H1 (cell line): ENCODE results near the gene MPRIP. TPM values are rescaled to one million over a fixed set of nuclear protein-coding genes. Genes with fewer than 3 reads are reported as not detected.

Experiments
- CTCF ChIA-PET: fragments of 300-600 bp; sonication (Branson Sonifier 250); formaldehyde crosslinking; loops from one replicate; lab custom pipeline; 2021; ENCODE audit not compliant: partially characterized antibody; lab: Charles Lee
- POLR2A ChIA-PET: fragments of 300-600 bp; sonication (Branson Sonifier 250); formaldehyde crosslinking; loops from one replicate; lab custom pipeline; 2021; ENCODE audit warnings: inconsistent platforms; ENCODE audit not compliant: partially characterized antibody; lab: Charles Lee
- DNase-seq, 2 experiments: peaks; one replicate each; pipeline versions ENCODE4 v3.0.0 to v3.0.0-alpha.2; 2010 to 2022; ENCODE audit warnings: low spot score in 2 of 2, low read depth in 1 of 2, mixed read lengths in 1 of 2
- FAIRE-seq: peaks from 2 replicates; lab custom pipeline; 2011; peaks lifted over from hg19 to GRCh38; lab: Jason Lieb, UNC
- H2AFZ ChIP-seq: 2 replicates; pipeline ENCODE4 v1.8.1; 2012; ENCODE audit warnings: low read length, inconsistent platforms
- H2AK5ac ChIP-seq: 2 replicates; pipeline ENCODE4 v1.6.1; 2013; ENCODE audit warnings: low read depth, low read length
- H2BK120ac ChIP-seq: replicated peaks from 2 replicates; pipeline ENCODE3; 2013; ENCODE audit warnings: low read depth, low read length, inconsistent platforms
- H2BK12ac ChIP-seq: 2 replicates; pipeline ENCODE4 v1.6.1; 2013; ENCODE audit warnings: low read depth, low read length
- H2BK15ac ChIP-seq: 2 replicates; pipeline ENCODE4 v1.6.1; 2013; ENCODE audit warnings: low read length
- H2BK20ac ChIP-seq: 2 replicates; pipeline ENCODE4 v1.6.1; 2013; ENCODE audit warnings: low read length
- H2BK5ac ChIP-seq: 2 replicates; pipeline ENCODE4 v1.6.1; 2013; ENCODE audit warnings: low read depth, low read length
- H3K14ac ChIP-seq: 2 replicates; pipeline ENCODE4 v1.6.1; 2013; ENCODE audit warnings: inconsistent platforms; ENCODE audit not compliant: insufficient read length
- H3K18ac ChIP-seq: 2 replicates; pipeline ENCODE4 v1.6.1; 2013; ENCODE audit warnings: low read length; ENCODE audit errors: extremely low read depth
- H3K23ac ChIP-seq: 2 replicates; pipeline ENCODE4 v1.6.1; 2013; ENCODE audit warnings: inconsistent platforms; ENCODE audit not compliant: insufficient read length
- H3K23me2 ChIP-seq: 2 replicates; pipeline ENCODE4 v1.6.1; 2013; ENCODE audit warnings: low read depth, low read length
- H3K27ac ChIP-seq: 2 replicates; pipeline ENCODE4 v1.6.1; 2011; ENCODE audit warnings: low read depth, low read length, inconsistent platforms
- H3K27me3 ChIP-seq, 4 experiments: replicated peaks in 1 of 4; 1 replicate in 1 of 4; 2 replicates in 3 of 4; pipeline versions ENCODE4 v1.6.1 to v1.8.1; 2011 to 2013; ENCODE audit warnings: low read length in 3 of 4, mild to moderate bottlenecking in 3 of 4, inconsistent platforms in 2 of 4, mixed read lengths in 2 of 4, moderate library complexity in 1 of 4; ENCODE audit not compliant: control insufficient read depth in 3 of 4, insufficient read depth in 3 of 4; ENCODE audit errors: extremely low read depth in 1 of 4
- H3K36me3 ChIP-seq, 4 experiments: 2 replicates each; pipeline versions ENCODE4 v1.6.1 to v1.8.1; 2011 to 2013; ENCODE audit warnings: mild to moderate bottlenecking in 4 of 4, low read length in 3 of 4, moderate library complexity in 2 of 4, control low read depth in 1 of 4, inconsistent platforms in 1 of 4; ENCODE audit not compliant: insufficient read depth in 4 of 4, control insufficient read depth in 2 of 4
- H3K4ac ChIP-seq: replicated peaks from 2 replicates; pipeline ENCODE3; 2013; ENCODE audit warnings: low read length, low read depth, mixed read lengths, inconsistent platforms; ENCODE audit not compliant: insufficient read length
- H3K4me1 ChIP-seq, 4 experiments: replicated peaks in 1 of 4; 1 replicate in 1 of 4; 2 replicates in 3 of 4; pipeline versions ENCODE4 v1.6.1 to v1.8.1; 2011 to 2013; ENCODE audit warnings: low read length in 3 of 4, inconsistent platforms in 2 of 4, mixed read lengths in 1 of 4; ENCODE audit not compliant: insufficient read depth in 4 of 4, control insufficient read depth in 3 of 4
- H3K4me2 ChIP-seq, 2 experiments: 2 replicates each; pipeline versions ENCODE4 v1.6.1 to v1.8.1; 2011 to 2013; ENCODE audit warnings: low read depth in 2 of 2, low read length in 2 of 2, control low read depth in 1 of 2, inconsistent platforms in 1 of 2, mild to moderate bottlenecking in 1 of 2; ENCODE audit not compliant: insufficient read depth in 1 of 2
- H3K4me3 ChIP-seq, 4 experiments: fragments of 200-600, 300-600 bp in 1 of 4; sonication (generic), shearing (Covaris generic), sonication (Bioruptor Twin) in 1 of 4; 2 replicates each; pipeline versions ENCODE4 v1.5.1 to v1.8.1; 2011 to 2016; ENCODE audit warnings: low read length in 4 of 4, low read depth in 3 of 4, control low read depth in 2 of 4, inconsistent platforms in 2 of 4, mild to moderate bottlenecking in 2 of 4, mixed read lengths in 1 of 4, moderate library complexity in 1 of 4; ENCODE audit not compliant: insufficient read depth in 2 of 4; ENCODE audit errors: extremely low read depth in 1 of 4
- H3K56ac ChIP-seq: replicated peaks from 2 replicates; pipeline ENCODE3; 2013; ENCODE audit warnings: low read depth, mild to moderate bottlenecking, mixed read lengths, low read length, inconsistent platforms; ENCODE audit not compliant: insufficient read length
- H3K79me1 ChIP-seq: 2 replicates; pipeline ENCODE4 v1.6.1; 2013; ENCODE audit warnings: low read depth, low read length, control low read depth
- H3K79me2 ChIP-seq, 2 experiments: 2 replicates each; pipeline versions ENCODE4 v1.6.1 to v1.8.1; 2012 to 2013; ENCODE audit warnings: low read length in 2 of 2, mild to moderate bottlenecking in 2 of 2, inconsistent platforms in 1 of 2; ENCODE audit not compliant: insufficient read depth in 2 of 2, control insufficient read depth in 1 of 2
- H3K9ac ChIP-seq, 4 experiments: replicated peaks in 1 of 4; 1 replicate in 1 of 4; 2 replicates in 3 of 4; pipeline versions ENCODE4 v1.6.1 to v1.8.1; 2011 to 2013; ENCODE audit warnings: low read depth in 3 of 4, low read length in 3 of 4, control low read depth in 2 of 4, mild to moderate bottlenecking in 2 of 4, moderate library complexity in 2 of 4, inconsistent platforms in 1 of 4; ENCODE audit errors: extremely low read depth in 1 of 4
- H3K9me3 ChIP-seq, 2 experiments: 2 replicates each; pipeline versions ENCODE4 v1.6.1 to v1.8.1; 2012 to 2013; ENCODE audit warnings: mild to moderate bottlenecking in 2 of 2, moderate library complexity in 2 of 2, control low read depth in 1 of 2, inconsistent platforms in 1 of 2, low read depth in 1 of 2, low read length in 1 of 2, mixed read lengths in 1 of 2; ENCODE audit not compliant: insufficient read depth in 2 of 2
- H4K20me1 ChIP-seq, 2 experiments: replicated peaks in 1 of 2; 2 replicates each; pipeline versions ENCODE3 to v1.8.1; 2011 to 2013; ENCODE audit warnings: inconsistent platforms in 2 of 2, low read length in 2 of 2, mild to moderate bottlenecking in 1 of 2; ENCODE audit not compliant: insufficient read depth in 2 of 2, control insufficient read depth in 1 of 2
- H4K5ac ChIP-seq: 2 replicates; pipeline ENCODE4 v1.6.1; 2013; ENCODE audit warnings: low read length, low read depth, mixed read lengths, inconsistent platforms; ENCODE audit not compliant: insufficient read length
- H4K8ac ChIP-seq: 2 replicates; pipeline ENCODE4 v1.8.0; 2013; ENCODE audit warnings: mild to moderate bottlenecking, moderate library complexity, low read length, inconsistent platforms; ENCODE audit not compliant: insufficient read depth; ENCODE audit errors: extremely low read depth
- H4K91ac ChIP-seq: replicated peaks from 2 replicates; pipeline ENCODE3; 2013; ENCODE audit warnings: low read length, mixed read lengths, inconsistent platforms; ENCODE audit not compliant: insufficient read length
- JUN ChIP-seq: IDR thresholded peaks from 2 replicates; pipeline ENCODE4 v1.6.1; 2011; ENCODE audit warnings: low read depth, mild to moderate bottlenecking, improper control_type of control experiment, low read length
- RAD21 ChIP-seq, 2 experiments: IDR thresholded peaks in 1 of 2; conservative IDR thresholded peaks in 1 of 2; 2 replicates each; pipeline ENCODE4 v1.6.1; 2011; ENCODE audit warnings: low read depth in 2 of 2, low read length in 2 of 2, improper control_type of control experiment in 1 of 2, inconsistent platforms in 1 of 2, mild to moderate bottlenecking in 1 of 2, moderate library complexity in 1 of 2
- SRF ChIP-seq: IDR thresholded peaks from 2 replicates; pipeline ENCODE4 v1.6.1; 2011; ENCODE audit warnings: mild to moderate bottlenecking, low read depth, low read length, moderate library complexity
- TAF7 ChIP-seq: optimal IDR thresholded peaks from 2 replicates; pipeline ENCODE3; 2011; ENCODE audit warnings: low read depth, mild to moderate bottlenecking, inconsistent platforms, low read length, moderate library complexity, borderline replicate concordance
- WGBS, 2 experiments: shearing (Covaris generic) in 1 of 2; methylation state at CpG; one replicate each; pipeline versions ENCODE4 v1.1.6 to v1.1.7; 2013 to 2015; ENCODE audit warnings: low lambda C conversion rate in 2 of 2, mixed read lengths in 2 of 2, inconsistent platforms in 1 of 2, low coverage in 1 of 2, missing lambda C conversion rate in 1 of 2; ENCODE audit not compliant: insufficient replicate concordance in 2 of 2, insufficient coverage in 1 of 2, insufficient read length in 1 of 2; ENCODE audit errors: extremely low coverage in 1 of 2, missing lambda C conversion rate in 1 of 2; 5-methylcytosine and 5-hydroxymethylcytosine counted together
- polyA plus RNA-seq, 7 experiments: library from polyadenylated mRNA; depleted of rRNA in 3 of 7; stranded (reverse) in 5 of 7; unstranded in 2 of 7; fragments of >200 nt in 5 of 7; fragments of 200-250 nt in 2 of 7; gene quantifications; 1 replicate in 5 of 7; 2 replicates in 1 of 7; 4 replicates in 1 of 7; pipeline versions ENCODE4 v1.2.1 to v1.2.3, GENCODE V29; 2011 to 2013; ENCODE audit warnings: missing spikeins in 2 of 7, mixed read lengths in 2 of 7
- total RNA-seq: library from RNA; stranded (reverse); fragmentation: NEBNext Ultra II Directional; extraction: Animal tissue kit (Norgen Biotek cat#: 25700); gene quantifications from 2 replicates; pipeline ENCODE4 v1.2.1, GENCODE V29; 2021

The MPRIP gene
- total and polyA plus RNA-seq, 2 of the 8 experiments (the other 6 are each of a cell fraction or from before 2014, with no cell fraction given): 48.6 to 146 TPM

DNA sequence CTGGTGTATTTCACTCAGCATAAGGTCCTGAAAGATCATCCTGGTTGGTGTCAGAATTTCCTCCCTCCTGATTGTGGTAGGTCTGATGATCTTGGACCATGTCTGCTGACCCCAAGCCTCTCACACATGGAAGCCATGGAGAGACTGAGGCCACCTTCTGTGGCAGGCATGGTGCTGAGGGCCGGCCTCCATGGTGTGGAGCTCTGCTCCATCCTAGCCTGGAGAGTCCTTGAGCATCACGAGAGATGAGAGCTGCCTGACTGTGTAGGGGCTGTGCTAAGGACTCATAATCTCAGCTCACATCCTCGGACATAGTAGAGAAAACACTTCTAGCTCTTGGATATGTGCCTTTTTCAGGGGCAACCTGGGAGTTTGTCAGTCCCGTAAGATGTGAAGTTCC is 40.6 kb downstream of the MPRIP start:
- H3K4me2 ChIP-seq: no peak overlapping the region
- H4K20me1 ChIP-seq: peaks cover 4% of the 10 kb centered on the region in 2 experiments
- H3K36me3 ChIP-seq: peaks cover 0 to 8% (median under 1%) of the 10 kb centered on the region in 4 experiments; a peak in 2 of 8 replicates

More for the DNA sequence above, 40.6 kb downstream of the MPRIP start:
- H3K79me2 ChIP-seq: peaks cover 0 to 2% of the 10 kb centered on the region in 2 experiments; a peak in 1 of 4 replicates
- H3K27me3 ChIP-seq: no peaks in the 10 kb centered on the region
- H3K4me1 ChIP-seq: no peaks in the 10 kb centered on the region
- H3K4ac ChIP-seq: no peak overlapping the region
- no peak overlapping the region for H3K23ac ChIP-seq
- H3K9ac ChIP-seq: no peak overlapping the region
- no peak for FAIRE-seq
- no peaks in the 10 kb centered on the region for H3K9me3 ChIP-seq
- H4K8ac ChIP-seq: no peak overlapping the region
- H3K79me1 ChIP-seq: peaks cover 17% of the 10 kb centered on the region
- CTCF ChIA-PET: interaction anchor here (0.8 to 1.5 kb wide), 3 partner anchors 20 to 58 kb away, joined by 3 to 4 read pairs (median 3); no protein-coding TSS in a partner anchor
- H2BK12ac ChIP-seq: no peak overlapping the region
- H3K4me3 ChIP-seq: no peak overlapping the region
- no peak overlapping the region for H3K56ac ChIP-seq
- no peak overlapping the region for H3K14ac ChIP-seq
- H3K27ac ChIP-seq: no peak overlapping the region
- H2AFZ ChIP-seq: no peak overlapping the region
- TF ChIP-seq SRF: no peak
- no peak for TF ChIP-seq TAF7
- TF ChIP-seq JUN: no peak
- no peak for TF ChIP-seq RAD21 (IDR thresholded peaks at IDR 0.05 in 1 of 2, conservative IDR thresholded peaks at IDR 0.05 in 1 of 2; ENCODE audit: low read depth in 2 of 2, low read length in 2 of 2)
- TF ChIP-seq, all 59 proteins: peak for 0
- no peak overlapping the region for H2AK5ac ChIP-seq
- WGBS, 2 experiments: 84% methylated on average over 4 of the region's 4 CpGs; no CpG with 5 or more reads in 1 of the 2 experiments
- H3K23me2 ChIP-seq: no peaks in the 10 kb centered on the region
- H2BK5ac ChIP-seq: no peak overlapping the region
- DNase-seq: no peak
- no peak overlapping the region for H2BK15ac ChIP-seq
- H2BK120ac ChIP-seq: no peak overlapping the region
- no peak overlapping the region for H4K5ac ChIP-seq
- no peak overlapping the region for H4K91ac ChIP-seq
- POLR2A ChIA-PET: interaction anchor here (1.4 kb wide), 1 partner anchor 19 kb away, joined by 3 read pairs; no protein-coding TSS in a partner anchor
- H2BK20ac ChIP-seq: no peak overlapping the region
- no peak overlapping the region for H3K18ac ChIP-seq
